MM.1S (cell line): ENCODE data around the gene CALU.

Source experiments
- CTCF ChIP-seq: fragments of 300-600 bp; sonication (generic); IDR thresholded peaks from 2 replicates; pipeline ENCODE4 v1.5.1; 2016; ENCODE audit warnings: antibody characterized with exemption, low read length, mixed read lengths
- EZH2phosphoT487 ChIP-seq: fragments of 300-600 bp; sonication (generic); IDR thresholded peaks from 2 replicates; pipeline ENCODE4 v1.6.1; 2018; ENCODE audit warnings: antibody characterized with exemption, low read length

GRCh38 chr7:128775744-128776474, 36.8 kb downstream of the CALU start, which contains the start of gene OPN1SW:
- TF ChIP-seq CTCF (no peak), EZH2phosphoT487 (no peak)
